ENCODE measurements around the gene ABCF1.
"Not testable (repeated sequence)": the region's sequence is repeated elsewhere in the genome, so short reads cannot be mapped to it uniquely, and the experiment has no call there.

Gene ABCF1

GRCh38 chr6:30571075-30571761 lies at the start of gene ABCF1:
Gene ABCF1, plus strand, starts transcription at chr6:30571442. Its CDS starts 46 bp downstream, at chr6:30571488.
- in situ Hi-C loops (cut with HindIII; ENCODE audit: low sequenced_read_pairs) = no loop called here
- TF ChIP-seq CTCF (IDR thresholded peaks at IDR 0.05; ENCODE audit: low read depth, low read length) = no peak
- H3K4me3 ChIP-seq (ENCODE audit: low read depth, low read length) = peak within 1 kb of the TSS; percentile 88
- DNase-seq (ENCODE audit: low read depth, low spot score) = peak; percentile 97

- H3K4me3 ChIP-seq (ENCODE audit: low read depth, low read length); in situ Hi-C loops (cut with HindIII; ENCODE audit: low sequenced_read_pairs); DNase-seq (ENCODE audit: low read depth, low spot score): not testable (repeated sequence)
These were observed 49.3 kb upstream of the ABCF1 start for GRCh38 chr6:30521952-30522351.

- DNase-seq (ENCODE audit: low read depth, low spot score); H3K4me3 ChIP-seq (ENCODE audit: low read depth, low read length); in situ Hi-C loops (cut with HindIII; ENCODE audit: low sequenced_read_pairs): not testable (repeated sequence)
These were observed 44.8 kb upstream of the ABCF1 start for GRCh38 chr6:30526444-30526843.

- H3K4me3 ChIP-seq (ENCODE audit: low read depth, low read length); DNase-seq (ENCODE audit: low read depth, low spot score); in situ Hi-C loops (cut with HindIII; ENCODE audit: low sequenced_read_pairs): not testable (repeated sequence)
These were observed 41.8 kb upstream of the ABCF1 start for GRCh38 chr6:30529349-30529875.

GRCh38 chr6:30530014-30530413 lies 41.2 kb upstream of the ABCF1 start:
- no peak overlapping the region for H3K4me3 ChIP-seq (ENCODE audit: low read depth, low read length)
- in situ Hi-C loops (cut with HindIII; ENCODE audit: low sequenced_read_pairs) = no loop called here
- no peak for TF ChIP-seq CTCF (IDR thresholded peaks at IDR 0.05; ENCODE audit: low read depth, low read length)
- no peak for DNase-seq (ENCODE audit: low read depth, low spot score)

GRCh38 chr6:30533460-30534294 lies 37.6 kb upstream of the ABCF1 start:
- in situ Hi-C loops (cut with HindIII; ENCODE audit: low sequenced_read_pairs) = no loop called here
- no peak for TF ChIP-seq CTCF (IDR thresholded peaks at IDR 0.05; ENCODE audit: low read depth, low read length)
- DNase-seq (ENCODE audit: low read depth, low spot score) = no peak
- H3K4me3 ChIP-seq (ENCODE audit: low read depth, low read length) = no peak overlapping the region

GRCh38 chr6:30537931-30538330 lies 33.3 kb upstream of the ABCF1 start:
- no peak for DNase-seq (ENCODE audit: low read depth, low spot score)
- no peak overlapping the region for H3K4me3 ChIP-seq (ENCODE audit: low read depth, low read length)
- no peak for TF ChIP-seq CTCF (IDR thresholded peaks at IDR 0.05; ENCODE audit: low read depth, low read length)
- in situ Hi-C loops (cut with HindIII; ENCODE audit: low sequenced_read_pairs) = no loop called here
